ENCODE measurements around the gene WAC.
A peak's percentile ranks its signal among the peaks of the same experiment; 100 is the strongest.

The WAC gene

DNA sequence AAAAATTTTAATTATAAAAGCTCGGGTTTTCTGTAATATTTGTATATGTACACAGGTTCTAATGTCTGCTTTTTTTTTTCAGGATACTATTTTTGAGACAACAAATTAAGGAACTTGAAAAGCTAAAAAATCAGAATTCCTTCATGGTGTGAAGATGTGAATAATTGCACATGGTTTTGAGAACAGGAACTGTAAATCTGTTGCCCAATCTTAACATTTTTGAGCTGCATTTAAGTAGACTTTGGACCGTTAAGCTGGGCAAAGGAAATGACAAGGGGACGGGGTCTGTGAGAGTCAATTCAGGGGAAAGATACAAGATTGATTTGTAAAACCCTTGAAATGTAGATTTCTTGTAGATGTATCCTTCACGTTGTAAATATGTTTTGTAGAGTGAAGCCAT lies 86.5 kb downstream of the WAC start:
- Histone ChIP-seq H3K9me3 (ENCODE audit: severe bottlenecking) (no peaks in the 10 kb centered on the region), H3K36me3 (ENCODE audit: low read depth) (peaks cover 72% of the 10 kb centered on the region), H3K27me3 (ENCODE audit: insufficient read depth, poor library complexity, severe bottlenecking) (no peaks in the 10 kb centered on the region), H3K4me1 (ENCODE audit: insufficient read depth, poor library complexity, severe bottlenecking) (no peaks in the 10 kb centered on the region), H3K4me3 (ENCODE audit: severe bottlenecking) (no peak overlapping the region), H3K27ac (ENCODE audit: poor library complexity, severe bottlenecking) (no peak overlapping the region)
- DNase-seq (ENCODE audit: low spot score) (no peak), ATAC-seq (ENCODE audit: low read depth) (no peak)
- TF ChIP-seq, protein P1, sequence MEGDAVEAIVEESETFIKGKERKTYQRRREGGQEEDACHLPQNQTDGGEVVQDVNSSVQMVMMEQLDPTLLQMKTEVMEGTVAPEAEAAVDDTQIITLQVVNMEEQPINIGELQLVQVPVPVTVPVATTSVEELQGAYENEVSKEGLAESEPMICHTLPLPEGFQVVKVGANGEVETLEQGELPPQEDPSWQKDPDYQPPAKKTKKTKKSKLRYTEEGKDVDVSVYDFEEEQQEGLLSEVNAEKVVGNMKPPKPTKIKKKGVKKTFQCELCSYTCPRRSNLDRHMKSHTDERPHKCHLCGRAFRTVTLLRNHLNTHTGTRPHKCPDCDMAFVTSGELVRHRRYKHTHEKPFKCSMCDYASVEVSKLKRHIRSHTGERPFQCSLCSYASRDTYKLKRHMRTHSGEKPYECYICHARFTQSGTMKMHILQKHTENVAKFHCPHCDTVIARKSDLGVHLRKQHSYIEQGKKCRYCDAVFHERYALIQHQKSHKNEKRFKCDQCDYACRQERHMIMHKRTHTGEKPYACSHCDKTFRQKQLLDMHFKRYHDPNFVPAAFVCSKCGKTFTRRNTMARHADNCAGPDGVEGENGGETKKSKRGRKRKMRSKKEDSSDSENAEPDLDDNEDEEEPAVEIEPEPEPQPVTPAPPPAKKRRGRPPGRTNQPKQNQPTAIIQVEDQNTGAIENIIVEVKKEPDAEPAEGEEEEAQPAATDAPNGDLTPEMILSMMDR (IDR thresholded peaks at IDR 0.05; ENCODE audit: poor library complexity, severe bottlenecking) = no peak

DNA sequence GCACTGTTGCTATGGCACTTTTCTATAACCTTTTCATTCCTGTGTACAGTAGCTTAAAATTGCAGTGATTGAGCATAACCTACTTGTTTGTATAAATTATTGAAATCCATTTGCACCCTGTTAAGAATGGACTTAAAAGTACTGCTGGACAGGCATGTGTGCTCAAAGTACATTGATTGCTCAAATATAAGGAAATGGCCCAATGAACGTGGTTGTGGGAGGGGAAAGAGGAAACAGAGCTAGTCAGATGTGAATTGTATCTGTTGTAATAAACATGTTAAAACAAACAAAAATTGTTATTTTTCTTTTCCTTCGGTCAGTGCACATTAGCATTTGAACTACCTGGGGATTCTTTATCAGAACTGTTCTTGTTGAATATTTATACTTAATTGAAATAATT lies 87.3 kb downstream of the WAC start:
- no peaks in the 10 kb centered on the region for H3K9me3 ChIP-seq (ENCODE audit: severe bottlenecking)
- no peaks in the 10 kb centered on the region for H3K4me1 ChIP-seq (ENCODE audit: insufficient read depth, poor library complexity, severe bottlenecking)
- peaks cover 64% of the 10 kb centered on the region for H3K36me3 ChIP-seq (ENCODE audit: low read depth)
- TF ChIP-seq, protein P1 (IDR thresholded peaks at IDR 0.05; ENCODE audit: poor library complexity, severe bottlenecking) = no peak
- H3K27me3 ChIP-seq (ENCODE audit: insufficient read depth, poor library complexity, severe bottlenecking) = no peaks in the 10 kb centered on the region
- no peak overlapping the region for H3K4me3 ChIP-seq (ENCODE audit: severe bottlenecking)
- DNase-seq (ENCODE audit: low spot score) (no peak), ATAC-seq (ENCODE audit: low read depth) (no peak)
- H3K27ac ChIP-seq (ENCODE audit: poor library complexity, severe bottlenecking) = no peak overlapping the region

DNA sequence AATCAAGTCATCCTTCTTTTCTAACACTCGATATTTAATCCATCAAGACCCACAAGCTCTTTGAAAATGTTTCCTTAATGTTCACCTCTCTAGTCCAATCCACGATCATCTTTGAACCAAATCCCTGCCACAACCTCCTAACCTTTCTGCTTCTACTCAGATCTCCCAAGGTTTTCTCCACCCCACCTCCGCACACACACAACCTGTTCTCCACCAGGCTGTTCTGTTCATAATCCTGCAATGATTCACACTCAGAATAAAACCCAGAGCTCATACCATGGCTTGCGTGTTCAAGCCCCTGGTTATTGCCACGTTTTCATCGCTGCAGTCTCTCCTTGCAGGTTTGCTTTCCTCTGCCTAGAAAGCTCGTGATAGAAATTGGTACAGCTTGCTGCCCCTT lies 90.6 kb downstream of the WAC start:
- DNase-seq (ENCODE audit: low spot score) (no peak), ATAC-seq (ENCODE audit: low read depth) (0 out of 3 replicates have a peak, but pooled peaks have one; percentile 9)
- Histone ChIP-seq H3K27me3 (ENCODE audit: insufficient read depth, poor library complexity, severe bottlenecking) (no peaks in the 10 kb centered on the region), H3K4me3 (ENCODE audit: severe bottlenecking) (no peak overlapping the region), H3K9me3 (ENCODE audit: severe bottlenecking) (no peaks in the 10 kb centered on the region), H3K4me1 (ENCODE audit: insufficient read depth, poor library complexity, severe bottlenecking) (no peaks in the 10 kb centered on the region), H3K36me3 (ENCODE audit: low read depth) (peaks cover 32% of the 10 kb centered on the region), H3K27ac (ENCODE audit: poor library complexity, severe bottlenecking) (no peak overlapping the region)
- TF ChIP-seq, protein P1 (IDR thresholded peaks at IDR 0.05; ENCODE audit: poor library complexity, severe bottlenecking) = no peak

DNA sequence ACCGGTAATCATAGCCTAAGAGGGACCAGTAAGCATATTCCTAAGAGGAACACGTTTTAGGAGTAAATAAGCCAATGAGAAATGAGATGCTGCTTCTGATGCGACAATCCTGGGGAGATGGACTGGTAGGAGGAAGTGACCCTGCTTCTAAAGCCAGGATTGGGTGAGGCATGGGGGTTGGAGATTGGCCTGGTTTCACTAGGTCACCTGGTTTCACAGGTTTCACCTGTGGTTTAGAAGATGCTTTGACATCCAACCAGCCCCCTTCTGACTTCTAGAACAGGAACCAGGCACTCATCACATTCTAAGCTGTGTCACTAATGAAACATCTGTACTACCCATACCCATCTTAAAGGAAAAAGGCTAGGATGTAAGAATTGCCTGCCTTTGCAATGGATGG lies 91.4 kb downstream of the WAC start:
- no peaks in the 10 kb centered on the region for H3K4me1 ChIP-seq (ENCODE audit: insufficient read depth, poor library complexity, severe bottlenecking)
- TF ChIP-seq, protein P1 (IDR thresholded peaks at IDR 0.05; ENCODE audit: poor library complexity, severe bottlenecking) = no peak
- H3K4me3 ChIP-seq (ENCODE audit: severe bottlenecking) = no peak overlapping the region
- H3K36me3 ChIP-seq (ENCODE audit: low read depth) = peaks cover 23% of the 10 kb centered on the region
- peak; percentile 6; the same call in 1 of the 3 replicates for ATAC-seq (ENCODE audit: low read depth)
- no peaks in the 10 kb centered on the region for H3K9me3 ChIP-seq (ENCODE audit: severe bottlenecking)
- no peaks in the 10 kb centered on the region for H3K27me3 ChIP-seq (ENCODE audit: insufficient read depth, poor library complexity, severe bottlenecking)
- no peak overlapping the region for H3K27ac ChIP-seq (ENCODE audit: poor library complexity, severe bottlenecking)
- no peak for DNase-seq (ENCODE audit: low spot score)

DNA sequence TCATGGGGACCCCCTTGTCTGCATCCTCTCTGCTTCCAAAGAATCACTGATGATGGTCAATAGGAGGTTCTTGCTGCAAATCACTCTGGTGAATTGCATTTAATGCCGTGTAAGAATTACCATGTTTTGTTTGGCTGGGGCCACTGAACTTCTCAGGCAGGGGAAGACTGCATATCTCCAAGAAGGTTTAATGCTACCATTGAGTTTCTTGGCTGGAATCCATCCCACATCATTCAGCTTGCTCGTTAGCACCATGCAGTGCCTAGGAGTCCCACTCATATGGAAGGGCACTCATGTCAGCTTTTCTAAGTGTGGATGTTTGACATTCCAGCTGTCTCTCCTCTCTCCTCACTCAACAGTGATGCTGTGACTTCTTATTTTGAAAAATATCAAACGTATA lies 94.2 kb downstream of the WAC start:
- Histone ChIP-seq H3K4me3 (ENCODE audit: severe bottlenecking) (no peak overlapping the region), H3K4me1 (ENCODE audit: insufficient read depth, poor library complexity, severe bottlenecking) (no peaks in the 10 kb centered on the region), H3K36me3 (ENCODE audit: low read depth) (no peaks in the 10 kb centered on the region), H3K27me3 (ENCODE audit: insufficient read depth, poor library complexity, severe bottlenecking) (no peaks in the 10 kb centered on the region), H3K9me3 (ENCODE audit: severe bottlenecking) (no peaks in the 10 kb centered on the region), H3K27ac (ENCODE audit: poor library complexity, severe bottlenecking) (no peak overlapping the region)
- TF ChIP-seq, protein P1 (IDR thresholded peaks at IDR 0.05; ENCODE audit: poor library complexity, severe bottlenecking) = no peak
- ATAC-seq (ENCODE audit: low read depth) = no peak
- no peak for DNase-seq (ENCODE audit: low spot score)

Data from RWPE2 (cell line).